Heart right ventricle (tissue), 16 donors: ENCODE measurements around the gene KLF13. TPM values are rescaled to one million over a fixed set of nuclear protein-coding genes. Genes with fewer than 3 reads are reported as not detected.

Source experiments
- ATAC-seq, 8 donors: fragments of 200-7000 bp; cut with Tn5 transposase; one replicate each; pipeline ENCODE4 v1.9.1; 2020; ENCODE audit warnings: mild to moderate bottlenecking in 8 of 8, moderate library complexity in 8 of 8, moderate number of reproducible peaks in 1 of 8
- DNase-seq, 2 donors: peaks; one replicate each; pipeline ENCODE4 v3.0.0-alpha.2; 2020
- H3K27ac ChIP-seq, 10 donors: fragments of 200-600 bp; sonication (generic) in 2 of 10; one replicate each; pipeline versions ENCODE4 v1.5.0 to v1.8.0; 2020 to 2022; ENCODE audit warnings: mild to moderate bottlenecking in 3 of 10
- H3K27me3 ChIP-seq, 7 donors: fragments of 200-600 bp; one replicate each; pipeline ENCODE4 v1.8.0; 2021 to 2022; ENCODE audit warnings: mild to moderate bottlenecking in 2 of 7
- H3K36me3 ChIP-seq, 9 donors: fragments of 200-600 bp; sonication (generic) in 1 of 9; one replicate each; pipeline versions ENCODE4 v1.5.0 to v1.8.0; 2020 to 2022; ENCODE audit warnings: mild to moderate bottlenecking in 2 of 9
- H3K4me1 ChIP-seq, 9 donors: fragments of 200-600 bp; sonication (generic) in 1 of 9; one replicate each; pipeline versions ENCODE4 v1.5.0 to v1.8.0; 2020 to 2022; ENCODE audit warnings: mild to moderate bottlenecking in 4 of 9
- H3K4me3 ChIP-seq, 10 donors: fragments of 200-600 bp; sonication (generic) in 2 of 10; one replicate each; pipeline versions ENCODE4 v1.5.0 to v1.8.0; 2020 to 2022; ENCODE audit warnings: mild to moderate bottlenecking in 7 of 10, moderate library complexity in 2 of 10
- H3K9me3 ChIP-seq, 11 donors: fragments of 200-600 bp in 10 of 11; sonication (generic) in 2 of 11; one replicate each; pipeline versions ENCODE4 v1.5.0 to v1.8.0; 2013 to 2022; ENCODE audit warnings: mild to moderate bottlenecking in 2 of 11, control low read depth in 1 of 11, moderate library complexity in 1 of 11
- CTCF ChIP-seq, 9 donors: fragments of 200-600 bp; sonication (generic) in 2 of 9; IDR thresholded peaks; one replicate each; pipeline versions ENCODE4 v1.5.0 to v1.8.0; 2021 to 2022; ENCODE audit warnings: antibody characterized with exemption in 9 of 9, mild to moderate bottlenecking in 5 of 9, moderate library complexity in 1 of 9
- WGBS, 2 donors: extraction: QIAGEN DNeasy Blood & Tissue Kit; methylation state at CpG; one replicate each; pipeline ENCODE4 v1.1.7; 2013; ENCODE audit warnings: inconsistent platforms in 1 of 2; 5-methylcytosine and 5-hydroxymethylcytosine counted together
- intact Hi-C, 10 donors: fragments of 100-400 bp; cut with DNase I; formaldehyde crosslinking; loops; one replicate each; pipeline versions ENCODE4 v1.11.1 to v1.14.2; 2022
- polyA plus RNA-seq, 2 donors: library from polyadenylated mRNA; stranded (reverse); fragments of 200-250 nt; gene quantifications; one replicate each; pipeline ENCODE4 v1.2.3, GENCODE V29; 2013
- total RNA-seq, 10 donors: library from RNA; stranded (reverse); fragmentation: NEBNext Ultra II Directional in 3 of 10; extraction: Animal tissue kit (Norgen Biotek cat#: 25700) in 3 of 10; gene quantifications; one replicate each; pipeline versions ENCODE4 v1.2.1 to v1.2.4, GENCODE V29; 2021 to 2023
- donor health status: Arrhythmogenic right ventricular cardiomyopathy.
- donor health status: ischemic (EF 13 %, LVEDD 7.1; RV severe dilation, severe dysfunction).
- donor health status: healthy with polysubstance abuse.
- donor health status: DM: no; HTN: yes; CAD: no.
- donor health status: DM: no; HTN: no; CAD: no.
- donor health status: ischemic (EF 25% LVEDD 6.9; RV normal size, moderate dysfunction).
- donor health status: ischemic (EF 25% LVEDD 5.7; RV mildly dilated, moderate dysfunction).
- donor health status: healthy.
- donor health status: DM: yes; HTN: yes; CAD: no.
- donor health status: Ischemic cardiomyopathy.
- donor health status: ischemic (EF 35%, LVEDD 5.7; RV mildly dilated, moderate dysfunction).
- donor health status: nonischemic (EF 11% LVEDD 7.7; RV severe dilation, severe dysfunction).
- donor health status: DM: yes; HTN: yes; CAD: no.
- donor health status: PGD.
- donor health status: ischemic (EF 29% LVEDD 5.4; RV normal size, mild dysfunction).
- donor health status: nonischemic (EF 23%, LVEDD 6.1; RV moderate dilation, normal function).

The KLF13 gene
- total and polyA plus RNA-seq, 12 donors: 28.4 to 101 (median 45.0) TPM

GRCh38 chr15:31384568-31384967 lies 57.9 kb downstream of the KLF13 start:
- Histone ChIP-seq H3K36me3 (peaks cover 0 to 26% (median 7%) of the 10 kb centered on the region in 9 donors), H3K9me3 (peaks cover 0 to 11% (median 0%) of the 10 kb centered on the region in 11 donors), H3K4me3 (no peak overlapping the region), H3K4me1 (peaks cover 0 to 51% (median 41%) of the 10 kb centered on the region in 9 donors), H3K27ac (no peak overlapping the region), H3K27me3 (no peaks in the 10 kb centered on the region)
- intact Hi-C loops: no loop called here
- WGBS, 2 donors: 85 to 88% methylated on average over 4 of the region's 4 CpGs
- DNase-seq: no peak
- no peak for ATAC-seq
- no peak for TF ChIP-seq CTCF (IDR thresholded peaks at IDR 0.05)

- ATAC-seq (no peak), DNase-seq (no peak)
- intact Hi-C loops: loop anchor here in 1 of 10 donors (5.0 kb wide), 1 partner anchor 33 kb away; no protein-coding TSS in a partner anchor
- no peaks in the 10 kb centered on the region for H3K27me3 ChIP-seq
- WGBS, 2 donors: 67 to 70% methylated on average over 3 of the region's 3 CpGs
- H3K4me3 ChIP-seq: no peak overlapping the region
- peaks cover 0 to 43% (median 35%) of the 10 kb centered on the region in 9 donors for H3K4me1 ChIP-seq
- no peak for TF ChIP-seq CTCF (IDR thresholded peaks at IDR 0.05)
- peaks cover 0 to 21% (median 0%) of the 10 kb centered on the region in 11 donors for H3K9me3 ChIP-seq
- H3K27ac ChIP-seq: peak overlapping the region in 1 of 10 donors; percentile 72
- H3K36me3 ChIP-seq: peaks cover 0 to 15% (median 0%) of the 10 kb centered on the region in 9 donors
Measured at GRCh38 chr15:31385736-31386135, 59.1 kb downstream of the KLF13 start.

GRCh38 chr15:31387092-31387478 lies 60.5 kb downstream of the KLF13 start:
- 37 to 61% methylated on average over 2 of the region's 2 CpGs for WGBS, 2 donors
- no peaks in the 10 kb centered on the region for H3K27me3 ChIP-seq
- H3K4me3 ChIP-seq: no peak overlapping the region
- intact Hi-C loops: loop anchor here in 1 of 10 donors (5.0 kb wide), 1 partner anchor 35 kb away; no protein-coding TSS in a partner anchor
- H3K4me1 ChIP-seq: peaks cover 0 to 44% (median 34%) of the 10 kb centered on the region in 9 donors
- no peak for TF ChIP-seq CTCF (IDR thresholded peaks at IDR 0.05)
- peak overlapping the region in 9 of 10 donors; percentile 1 to 81 (median 40) for H3K27ac ChIP-seq
- peaks cover 0 to 1% (median 0%) of the 10 kb centered on the region in 9 donors for H3K36me3 ChIP-seq
- peaks cover 0 to 14% (median 0%) of the 10 kb centered on the region in 11 donors for H3K9me3 ChIP-seq
- no peak for DNase-seq
- ATAC-seq: no peak

- Histone ChIP-seq H3K4me1 (peaks cover 0 to 40% (median 29%) of the 10 kb centered on the region in 9 donors), H3K27ac (peak overlapping the region; percentile 33 to 81 (median 70)), H3K27me3 (no peaks in the 10 kb centered on the region), H3K36me3 (no peaks in the 10 kb centered on the region), H3K4me3 (peak overlapping the region in 1 of 10 donors; percentile 2), H3K9me3 (peaks cover 0 to 14% (median 0%) of the 10 kb centered on the region in 11 donors)
- peak; percentile 44 to 94 (median 82) for ATAC-seq
- DNase-seq: peak; percentile 74 to 83
- no peak for TF ChIP-seq CTCF (IDR thresholded peaks at IDR 0.05)
- intact Hi-C loops: loop anchor here in 2 of 10 donors (2.0 to 5.0 kb wide), 2 partner anchors 35 to 61 kb away; partner anchors contain the start of gene KLF13 (in 1 of the 2)
- WGBS, 2 donors: 32 to 41% methylated on average over 6 of the region's 6 CpGs
Measured at GRCh38 chr15:31387479-31388118, 61.0 kb downstream of the KLF13 start.
